Ascending aorta (tissue), 2 donors: ENCODE results near the gene PARN. TPM values are rescaled to one million over a fixed set of nuclear protein-coding genes. Genes with fewer than 3 reads are reported as not detected.
A peak's percentile ranks its signal among the peaks of the same experiment; 100 is the strongest.
"Not testable (repeated sequence)": the region's sequence is repeated elsewhere in the genome, so short reads cannot be mapped to it uniquely, and the experiment has no call there.

Source experiments
- DNase-seq, 2 donors: peaks; one replicate each; pipeline ENCODE4 v3.0.0-alpha.2; 2019; ENCODE audit warnings: low spot score in 2 of 2
- H3K27ac ChIP-seq, 2 donors: fragments of 200-600 bp; sonication (generic); one replicate each; pipeline ENCODE4 v1.5.1; 2016 to 2017; ENCODE audit warnings: mild to moderate bottlenecking in 1 of 2
- H3K27me3 ChIP-seq: fragments of 200-600 bp; sonication (generic); one replicate; pipeline ENCODE4 v1.5.1; 2017
- H3K36me3 ChIP-seq, 2 donors: fragments of 200-600 bp; sonication (generic); one replicate each; pipeline ENCODE4 v1.5.1; 2016
- H3K4me1 ChIP-seq, 2 donors: fragments of 200-600 bp; sonication (generic); one replicate each; pipeline ENCODE4 v1.5.1; 2016 to 2017; ENCODE audit warnings: mild to moderate bottlenecking in 1 of 2
- H3K4me3 ChIP-seq, 2 donors: fragments of 200-600 bp; sonication (generic); one replicate each; pipeline ENCODE4 v1.5.1; 2016 to 2017; ENCODE audit warnings: mild to moderate bottlenecking in 1 of 2
- H3K9me3 ChIP-seq, 2 donors: fragments of 200-600 bp; sonication (generic); one replicate each; pipeline ENCODE4 v1.5.1; 2016
- intact Hi-C: fragments of 100-400 bp; cut with DNase I; formaldehyde crosslinking; loops from one replicate; pipeline ENCODE4 v1.15.1; 2023
- total RNA-seq: library from RNA; depleted of rRNA; stranded (reverse); fragments of >200 nt; gene quantifications from one replicate; pipeline ENCODE4 v1.1.0, GENCODE V29; 2016
- TF ChIP-seq, protein P1 (sequence below), 3 experiments: fragments of 200-600 bp in 2 of 3; fragments of 450-650 bp in 1 of 3; sonication (generic) in 2 of 3; IDR thresholded peaks; one replicate each; pipeline ENCODE4 v1.5.1; 2016 to 2019; ENCODE audit warnings: antibody characterized with exemption in 3 of 3, mild to moderate bottlenecking in 1 of 3, moderate library complexity in 1 of 3

The PARN gene
- total RNA-seq, 1 donor from 2014 or later, result 3.8 TPM

DNA sequence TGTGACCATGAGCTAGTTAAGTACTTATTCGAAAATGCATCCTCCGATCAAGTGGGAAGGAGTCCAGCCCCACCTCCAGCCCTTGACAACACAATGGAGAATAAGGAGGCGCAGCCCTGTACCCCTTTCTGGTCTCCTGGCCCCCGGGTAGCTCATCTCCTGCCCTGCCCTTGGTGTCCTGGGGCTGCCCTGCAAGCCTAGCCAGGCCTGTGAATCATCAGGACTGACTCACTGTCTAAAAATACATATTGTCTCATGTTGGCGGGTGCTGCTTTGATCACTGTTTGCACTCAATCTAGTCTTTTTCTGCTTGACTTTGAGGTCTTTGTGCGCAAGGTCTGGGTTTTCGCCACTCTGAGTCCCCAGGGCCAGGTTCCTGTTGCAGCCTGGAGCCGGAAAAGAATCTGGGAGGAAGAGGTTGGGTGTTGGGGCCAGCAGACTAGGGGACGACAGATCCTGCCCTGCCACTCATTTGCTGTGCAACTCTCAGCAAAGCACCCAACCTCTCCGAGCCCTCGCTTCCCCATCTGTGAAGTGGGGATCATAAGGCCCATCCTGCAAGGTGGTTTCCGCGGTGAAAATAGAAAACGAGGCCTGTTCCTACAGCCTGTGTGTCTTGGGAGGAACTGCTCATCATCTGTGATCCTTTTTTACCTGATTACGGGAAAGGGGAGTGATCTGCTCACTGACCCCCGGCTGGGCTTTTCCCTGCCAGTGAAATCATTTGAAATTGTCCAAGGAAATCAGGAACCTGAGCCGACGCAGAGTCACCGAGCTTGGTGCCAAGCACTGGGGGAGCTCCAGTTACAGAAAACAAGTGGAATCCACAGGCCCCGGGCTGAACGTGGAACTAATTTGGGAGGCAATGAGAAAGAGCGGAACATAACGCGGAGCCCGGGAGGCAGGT, 230.4 kb downstream of the PARN start:
- Histone ChIP-seq H3K36me3 (no peaks in the 10 kb centered on the region), H3K27ac (peak overlapping the region; percentile 59 to 87), H3K4me3 (peak overlapping the region in 1 of 2 donors; percentile 28), H3K27me3 (no peaks in the 10 kb centered on the region), H3K9me3 (no peaks in the 10 kb centered on the region), H3K4me1 (peaks cover 9 to 19% of the 10 kb centered on the region in 2 donors)
- TF ChIP-seq, protein P1, sequence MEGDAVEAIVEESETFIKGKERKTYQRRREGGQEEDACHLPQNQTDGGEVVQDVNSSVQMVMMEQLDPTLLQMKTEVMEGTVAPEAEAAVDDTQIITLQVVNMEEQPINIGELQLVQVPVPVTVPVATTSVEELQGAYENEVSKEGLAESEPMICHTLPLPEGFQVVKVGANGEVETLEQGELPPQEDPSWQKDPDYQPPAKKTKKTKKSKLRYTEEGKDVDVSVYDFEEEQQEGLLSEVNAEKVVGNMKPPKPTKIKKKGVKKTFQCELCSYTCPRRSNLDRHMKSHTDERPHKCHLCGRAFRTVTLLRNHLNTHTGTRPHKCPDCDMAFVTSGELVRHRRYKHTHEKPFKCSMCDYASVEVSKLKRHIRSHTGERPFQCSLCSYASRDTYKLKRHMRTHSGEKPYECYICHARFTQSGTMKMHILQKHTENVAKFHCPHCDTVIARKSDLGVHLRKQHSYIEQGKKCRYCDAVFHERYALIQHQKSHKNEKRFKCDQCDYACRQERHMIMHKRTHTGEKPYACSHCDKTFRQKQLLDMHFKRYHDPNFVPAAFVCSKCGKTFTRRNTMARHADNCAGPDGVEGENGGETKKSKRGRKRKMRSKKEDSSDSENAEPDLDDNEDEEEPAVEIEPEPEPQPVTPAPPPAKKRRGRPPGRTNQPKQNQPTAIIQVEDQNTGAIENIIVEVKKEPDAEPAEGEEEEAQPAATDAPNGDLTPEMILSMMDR (IDR thresholded peaks at IDR 0.05), result peak in 1 of 3 experiments; percentile 9
- DNase-seq, result peak; percentile 29 to 90
- intact Hi-C loops, result loop anchor here (2.0 to 5.0 kb wide), 3 partner anchors 88 to 129 kb away; no protein-coding TSS in a partner anchor

DNA sequence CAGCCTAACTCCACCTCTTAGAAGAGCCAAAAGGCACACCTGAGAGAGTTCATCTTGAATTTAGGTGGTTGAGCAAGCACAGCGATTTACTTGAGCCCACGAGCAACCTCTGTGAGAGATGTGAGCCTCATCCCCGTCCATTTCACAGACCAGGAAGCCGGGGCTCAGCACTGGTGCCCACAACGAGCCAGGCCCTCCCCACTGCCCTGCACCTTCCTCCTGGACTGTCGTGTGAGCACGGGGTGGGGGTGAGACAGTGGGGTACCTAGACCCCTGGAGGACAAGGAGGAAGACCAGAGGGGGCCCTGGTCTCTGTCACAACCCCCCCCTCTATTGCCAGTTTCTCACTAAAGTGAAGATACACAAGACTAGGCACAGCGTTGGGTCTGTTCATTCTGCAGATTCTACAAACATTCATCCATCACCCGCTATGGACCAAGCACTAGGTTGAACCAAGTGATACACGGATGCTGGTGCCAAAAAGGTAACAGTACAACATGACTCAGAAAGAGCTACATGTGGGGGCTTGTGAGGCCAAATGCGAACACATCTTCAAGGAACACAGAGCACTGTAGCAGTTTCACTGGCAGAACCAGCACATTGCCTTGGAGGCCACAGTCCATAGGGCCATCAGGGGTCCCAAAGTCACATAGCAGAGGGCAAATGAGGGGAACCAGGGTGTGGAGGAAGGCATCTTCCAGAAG, 231.9 kb downstream of the PARN start:
- no peak overlapping the region for H3K27ac ChIP-seq
- no peak for DNase-seq

DNA sequence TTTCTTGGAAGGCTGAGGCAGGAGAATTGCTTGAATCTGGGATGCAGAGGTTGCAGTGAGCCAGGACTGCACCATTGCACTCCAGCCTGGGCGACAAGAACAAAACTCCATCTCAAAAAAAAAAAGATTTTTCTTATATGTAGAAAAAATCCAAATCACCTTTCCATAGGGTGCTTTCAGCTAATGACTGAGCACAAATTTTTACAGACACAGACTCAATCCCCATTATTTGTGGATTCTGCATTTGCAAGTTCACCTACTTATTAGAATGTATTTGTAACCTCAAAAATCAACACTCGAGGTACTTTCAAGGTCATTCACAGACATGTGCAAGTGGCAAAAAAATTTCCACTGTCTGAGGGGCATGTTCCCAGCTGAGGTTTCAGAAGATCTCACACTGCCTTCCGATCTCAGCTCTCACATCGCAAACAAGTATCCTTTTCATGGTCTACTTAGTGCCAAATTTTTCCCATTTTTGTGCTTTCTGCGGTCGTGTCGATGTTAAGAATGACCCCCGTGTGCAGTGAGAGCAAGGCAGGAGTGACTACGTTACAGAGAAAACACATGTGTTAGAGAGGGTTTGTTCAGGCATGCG, 234.3 kb downstream of the PARN start:
- H3K36me3 ChIP-seq, H3K9me3 ChIP-seq, DNase-seq, H3K4me3 ChIP-seq, H3K27ac ChIP-seq, H3K27me3 ChIP-seq: not testable (repeated sequence)
- intact Hi-C loops, result loop anchor here (5.0 kb wide), 1 partner anchor 91 kb away; no protein-coding TSS in a partner anchor
- peaks cover 7 to 10% of the 10 kb centered on the region in 2 donors for H3K4me1 ChIP-seq

More for the DNA sequence above, 231.9 kb downstream of the PARN start:
- Histone ChIP-seq H3K27me3 (no peaks in the 10 kb centered on the region), H3K4me1 (peaks cover 9 to 19% of the 10 kb centered on the region in 2 donors), H3K4me3 (no peak overlapping the region), H3K36me3 (no peaks in the 10 kb centered on the region), H3K9me3 (no peaks in the 10 kb centered on the region)
- TF ChIP-seq, protein P1 (IDR thresholded peaks at IDR 0.05), result no peak
- intact Hi-C loops, result loop anchor here (5.0 kb wide), 1 partner anchor 89 kb away; no protein-coding TSS in a partner anchor

DNA sequence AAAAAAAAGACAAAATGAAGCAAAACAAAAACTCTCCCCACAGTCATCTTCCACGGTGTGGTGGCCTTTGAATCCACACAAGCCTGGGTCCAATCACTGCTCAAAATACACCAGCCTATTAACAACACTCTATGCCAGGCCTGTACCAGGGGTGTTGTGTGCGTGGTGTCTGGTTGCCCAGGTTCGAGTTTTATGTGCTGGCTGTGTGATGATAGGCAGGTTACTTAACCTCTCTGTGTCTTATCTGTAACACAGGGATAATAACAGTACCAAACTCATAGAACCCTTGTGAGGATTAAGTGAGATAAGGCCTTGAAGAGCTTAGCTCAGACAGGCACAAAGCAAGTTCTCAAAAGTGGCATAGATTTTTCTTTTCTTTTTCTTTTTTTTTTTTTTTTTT, 235.2 kb downstream of the PARN start:
- H3K36me3 ChIP-seq, result no peaks in the 10 kb centered on the region
- no peak for DNase-seq
- TF ChIP-seq, protein P1 (IDR thresholded peaks at IDR 0.05), result no peak
- peaks cover 0 to 4% of the 10 kb centered on the region in 2 donors for H3K4me1 ChIP-seq
- intact Hi-C loops, result loop anchor here (5.0 kb wide), 1 partner anchor 92 kb away; no protein-coding TSS in a partner anchor
- H3K9me3 ChIP-seq, result no peaks in the 10 kb centered on the region
- no peak overlapping the region for H3K4me3 ChIP-seq
- H3K27ac ChIP-seq, result no peak overlapping the region
- H3K27me3 ChIP-seq, result no peaks in the 10 kb centered on the region

- no peaks in the 10 kb centered on the region for H3K36me3 ChIP-seq
- H3K27me3 ChIP-seq, result no peaks in the 10 kb centered on the region
- H3K4me1 ChIP-seq, result no peaks in the 10 kb centered on the region
- no peak overlapping the region for H3K4me3 ChIP-seq
- no peaks in the 10 kb centered on the region for H3K9me3 ChIP-seq
- DNase-seq, result no peak
- TF ChIP-seq, protein P1 (IDR thresholded peaks at IDR 0.05), result no peak
- intact Hi-C loops, result no loop called here
- H3K27ac ChIP-seq, result no peak overlapping the region
These were observed 237.1 kb downstream of the PARN start for GRCh38 chr16:14392960-14393359.
